Bone marrow (tissue), 2 donors: ENCODE measurements around the gene DDX39B.

Experiments used
- DNase-seq, 2 donors: peaks; one replicate each; lab custom pipeline; 2025; lab: John Stamatoyannopoulos, UW

The DDX39B gene

GRCh38 chr6:31547727-31548543 is 6.1 kb upstream of the DDX39B start:
- DNase-seq = no peak

GRCh38 chr6:31546958-31547726 is 5.3 kb upstream of the DDX39B start, which contains the start of gene NFKBIL1:
Gene NFKBIL1, plus strand, starts transcription at chr6:31547608. Its CDS starts 87 bp downstream, at chr6:31547695.
- peak; percentile 67 to 97 for DNase-seq

- DNase-seq = peak; percentile 62 to 76
Measured at GRCh38 chr6:31546339-31546957, 4.6 kb upstream of the DDX39B start, which contains the start of gene ATP6V1G2. Gene ATP6V1G2, minus strand, starts transcription at chr6:31546608. Its CDS starts 49 bp downstream, at chr6:31546559.

DNA sequence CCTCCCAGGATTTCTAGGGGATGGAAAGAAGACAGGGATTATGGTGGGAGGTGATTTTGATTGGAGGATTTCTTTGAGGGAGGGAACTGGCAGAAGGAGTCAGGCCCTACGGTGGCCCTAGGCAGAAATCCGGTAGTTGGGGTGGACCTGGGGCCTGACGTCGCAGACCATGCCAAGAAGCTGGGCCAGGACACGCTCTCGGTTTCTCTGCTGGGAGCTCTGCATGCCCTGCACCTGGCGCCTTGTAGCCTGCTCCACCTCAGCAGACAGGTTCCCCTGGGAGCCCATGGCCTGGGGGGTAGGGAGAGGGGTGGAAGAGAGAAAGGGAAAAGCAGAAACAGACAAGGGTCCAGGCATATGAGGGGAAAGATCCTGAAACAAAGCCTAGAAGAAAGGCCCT is 3.5 kb upstream of the DDX39B start:
- DNase-seq = no peak

GRCh38 chr6:31544676-31545075 is 2.9 kb upstream of the DDX39B start:
- no peak for DNase-seq

GRCh38 chr6:31543639-31544038 is 1.8 kb upstream of the DDX39B start:
- no peak for DNase-seq

GRCh38 chr6:31541059-31541657 is 645 bp downstream of the DDX39B start:
- DNase-seq = no peak

GRCh38 chr6:31540640-31541039 is 1.2 kb downstream of the DDX39B start:
- no peak for DNase-seq

- DNase-seq = no peak
Measured at GRCh38 chr6:31538805-31539400, 2.9 kb downstream of the DDX39B start.

GRCh38 chr6:31535538-31536324 is 6.1 kb downstream of the DDX39B start:
- DNase-seq = no peak

GRCh38 chr6:31534521-31535040 is 7.2 kb downstream of the DDX39B start:
- no peak for DNase-seq

DNA sequence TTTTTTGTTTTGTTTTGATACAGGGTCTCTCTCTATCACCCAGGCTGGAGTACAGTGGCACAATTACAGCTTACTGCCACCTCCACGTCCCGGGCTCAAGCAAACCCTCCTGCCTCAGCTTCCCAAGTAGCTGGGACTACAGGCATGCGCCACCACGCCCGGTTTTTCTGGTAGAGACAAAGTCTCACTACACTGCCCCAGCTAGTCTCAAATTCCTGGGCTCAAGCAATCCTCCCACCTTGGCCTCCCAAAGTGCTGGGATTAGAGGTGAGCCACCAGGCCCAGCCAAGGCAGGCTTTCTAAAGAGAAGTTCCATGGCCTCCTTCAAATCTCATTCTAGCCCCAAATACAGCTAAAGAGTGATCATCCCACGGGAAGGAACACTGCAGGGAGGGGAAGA is 7.8 kb downstream of the DDX39B start:
- no peak for DNase-seq

- no peak for DNase-seq
Measured at GRCh38 chr6:31533455-31533841, 8.4 kb downstream of the DDX39B start.

DNA sequence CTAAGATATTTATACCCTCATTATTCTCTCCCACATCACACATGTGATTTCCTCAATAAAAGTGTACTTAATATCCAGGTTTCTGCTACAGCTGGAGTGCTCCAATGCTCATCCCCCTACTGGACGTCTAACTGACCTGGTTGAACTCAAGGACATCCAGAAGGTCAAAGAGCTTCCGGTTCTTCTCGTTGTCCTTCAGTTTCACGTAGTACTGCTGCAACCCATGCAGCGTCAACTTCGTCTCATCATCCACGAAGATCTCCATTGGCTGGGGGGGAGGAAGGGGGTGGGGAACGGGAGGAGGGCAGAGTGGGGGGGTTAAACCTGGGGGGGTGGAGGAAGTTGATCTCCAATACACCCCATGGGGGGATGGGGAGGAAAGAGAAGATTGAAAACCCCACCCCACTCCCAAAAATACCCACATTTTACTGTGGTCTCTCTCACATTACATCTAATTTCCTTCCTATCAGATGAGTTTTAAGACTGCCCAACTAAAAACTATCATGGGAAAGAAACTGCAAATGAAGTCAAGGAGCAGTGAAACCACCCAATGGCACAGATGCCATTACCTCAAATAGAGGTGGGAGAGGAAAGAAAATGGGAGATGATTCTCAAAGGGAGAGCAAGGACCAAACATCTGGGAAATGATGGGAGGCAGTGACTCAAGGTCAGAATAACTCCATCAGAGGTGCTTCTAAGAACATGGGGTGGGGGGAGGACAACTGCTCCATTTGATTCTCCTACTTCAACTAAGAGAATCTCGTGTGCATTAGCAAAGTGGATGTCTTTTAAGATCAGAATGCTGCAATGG is 9.0 kb downstream of the DDX39B start:
- DNase-seq = no peak

GRCh38 chr6:31531771-31532643 is 9.8 kb downstream of the DDX39B start:
- no peak for DNase-seq

GRCh38 chr6:31531162-31531561 is 10.6 kb downstream of the DDX39B start:
- no peak for DNase-seq

DNA sequence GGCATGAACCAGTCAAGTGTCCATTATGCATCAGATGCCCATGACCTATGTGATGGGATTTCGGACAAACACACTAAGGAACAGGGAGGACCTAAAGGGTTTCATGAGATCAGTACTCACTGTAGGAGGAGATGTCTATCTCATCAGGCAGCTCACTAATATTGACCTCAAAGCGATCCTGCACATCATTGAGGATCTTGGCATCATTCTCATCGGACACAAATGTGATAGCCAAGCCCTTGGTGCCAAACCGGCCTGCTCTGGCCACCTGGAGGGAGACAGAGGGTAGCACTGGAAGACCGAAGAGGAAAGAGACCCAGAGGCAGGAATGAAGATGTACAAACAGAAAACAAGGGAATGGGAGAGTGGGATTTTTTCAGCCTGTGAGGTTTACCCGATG is 11.1 kb downstream of the DDX39B start:
- DNase-seq = no peak

GRCh38 chr6:31529329-31530150 is 12.3 kb downstream of the DDX39B start:
- no peak for DNase-seq
